NCI-H2227 (cell line): ENCODE results near the gene GATA3.
"Not testable (repeated sequence)": the region's sequence is repeated elsewhere in the genome, so short reads cannot be mapped to it uniquely, and the experiment has no call there.

Experiments
- DNase-seq: peaks from one replicate; lab custom pipeline; 2025; ENCODE audit not compliant: unreplicated experiment; lab: John Stamatoyannopoulos, UW

GATA3 gene

GRCh38 chr10:8054494-8055407 is at the start of gene GATA3:
GATA3 (plus strand) TSS chr10:8054688; CDS start chr10:8055656, 968 bp downstream.
- DNase-seq, result no peak

- no peak for DNase-seq
Observed at GRCh38 chr10:8006274-8006999, 48.1 kb upstream of the GATA3 start.

GRCh38 chr10:8009031-8009430 is 45.5 kb upstream of the GATA3 start:
- no peak for DNase-seq

GRCh38 chr10:8013006-8013405 is 41.5 kb upstream of the GATA3 start:
- DNase-seq, result no peak

GRCh38 chr10:8013619-8014018 is 40.9 kb upstream of the GATA3 start:
- no peak for DNase-seq

GRCh38 chr10:8014649-8015048 is 39.8 kb upstream of the GATA3 start:
- no peak for DNase-seq

- no peak for DNase-seq
Observed at GRCh38 chr10:8017277-8017676, 37.2 kb upstream of the GATA3 start.

GRCh38 chr10:8023321-8023720 is 31.2 kb upstream of the GATA3 start:
- no peak for DNase-seq

- DNase-seq, result no peak
Observed at GRCh38 chr10:8023851-8024250, 30.6 kb upstream of the GATA3 start.

- DNase-seq, result no peak
Observed at GRCh38 chr10:8026349-8027259, 27.9 kb upstream of the GATA3 start.

GRCh38 chr10:8031211-8031610 is 23.3 kb upstream of the GATA3 start:
- DNase-seq, result not testable (repeated sequence)

GRCh38 chr10:8032558-8032957 is 21.9 kb upstream of the GATA3 start:
- DNase-seq, result no peak

- no peak for DNase-seq
Observed at GRCh38 chr10:8033812-8034465, 20.5 kb upstream of the GATA3 start.

- DNase-seq, result no peak
Observed at GRCh38 chr10:8034466-8035005, 20.0 kb upstream of the GATA3 start.

GRCh38 chr10:8035006-8035640 is 19.4 kb upstream of the GATA3 start:
- DNase-seq, result peak; percentile 20

- DNase-seq, result no peak
Observed at GRCh38 chr10:8035641-8036470, 18.6 kb upstream of the GATA3 start.

- no peak for DNase-seq
Observed at GRCh38 chr10:8036506-8037198, 17.8 kb upstream of the GATA3 start.

GRCh38 chr10:8037199-8037801 is 17.2 kb upstream of the GATA3 start:
- DNase-seq, result no peak
